ENCODE measurements around the gene CACNA1B. TPM values are rescaled to one million over a fixed set of nuclear protein-coding genes. Genes with fewer than 3 reads are reported as not detected.

Gene CACNA1B
- total RNA-seq, 4 donors from 2014 or later, result 0.04 to 0.13 (median 0.12) TPM; not detected in 1

- H3K27ac ChIP-seq, result no peak overlapping the region
- peaks cover 53% of the 10 kb centered on the region for H3K27me3 ChIP-seq
- no peaks in the 10 kb centered on the region for H3K9me3 ChIP-seq
- 71% methylated on average over 4 of the region's 7 CpGs; no CpG with 5 or more reads in 1 of the 2 donors for WGBS, 2 donors (ENCODE audit: low coverage in 1 of 2)
- no peaks in the 10 kb centered on the region for H3K4me1 ChIP-seq
- H3K4me3 ChIP-seq, result no peak overlapping the region
- TF ChIP-seq EP300 (IDR thresholded peaks at IDR 0.05), result no peak
- TF ChIP-seq POLR2AphosphoS5 (IDR thresholded peaks at IDR 0.05), result no peak
- TF ChIP-seq CTCF (IDR thresholded peaks at IDR 0.05), result no peak
- TF ChIP-seq POLR2A (IDR thresholded peaks at IDR 0.05), result no peak
- H3K36me3 ChIP-seq, result no peaks in the 10 kb centered on the region
- no peak for ATAC-seq
Observed at GRCh38 chr9:138064547-138064946, 187.0 kb downstream of the CACNA1B start.

- H3K27me3 ChIP-seq, result peaks cover 60% of the 10 kb centered on the region
Observed at GRCh38 chr9:138065287-138065686, 187.7 kb downstream of the CACNA1B start.

DNA sequence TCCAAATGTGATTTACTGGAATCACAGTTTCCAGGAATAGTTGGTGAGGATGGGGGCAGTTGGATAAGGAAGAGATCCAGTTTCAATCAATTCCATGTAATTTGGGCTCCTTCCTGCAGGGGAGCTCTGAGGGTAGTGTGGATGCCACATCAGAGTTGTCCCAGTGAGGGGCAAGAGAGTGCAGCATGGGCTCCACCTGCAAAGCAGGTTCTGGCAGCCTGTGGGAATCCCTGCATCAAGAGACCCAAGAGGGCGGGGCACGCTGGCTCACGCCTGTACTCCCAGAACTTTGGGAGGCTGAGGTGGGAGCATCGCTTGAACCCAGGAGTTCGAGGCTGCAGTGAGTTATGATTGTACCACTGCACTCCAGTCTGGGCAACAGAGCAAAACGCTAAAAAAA is 188.5 kb downstream of the CACNA1B start:
- Histone ChIP-seq H3K4me1 (no peaks in the 10 kb centered on the region), H3K27ac (no peak overlapping the region), H3K9me3 (no peaks in the 10 kb centered on the region), H3K27me3 (peaks cover 64% of the 10 kb centered on the region), H3K4me3 (no peak overlapping the region), H3K36me3 (no peaks in the 10 kb centered on the region)
- ATAC-seq, result no peak
- WGBS, 2 donors (ENCODE audit: low coverage in 1 of 2), result 58 to 70% methylated on average over 2 to 5 of the region's 6 CpGs
- TF ChIP-seq POLR2A (IDR thresholded peaks at IDR 0.05) (no peak), EP300 (IDR thresholded peaks at IDR 0.05) (no peak), POLR2AphosphoS5 (IDR thresholded peaks at IDR 0.05) (no peak), CTCF (IDR thresholded peaks at IDR 0.05) (no peak)

More at GRCh38 chr9:138065287-138065686, 187.7 kb downstream of the CACNA1B start:
- Histone ChIP-seq H3K4me3 (no peak overlapping the region), H3K4me1 (no peaks in the 10 kb centered on the region), H3K36me3 (no peaks in the 10 kb centered on the region), H3K9me3 (no peaks in the 10 kb centered on the region), H3K27ac (no peak overlapping the region)
- 74 to 100% methylated on average over 1 to 5 of the region's 9 CpGs for WGBS, 2 donors (ENCODE audit: low coverage in 1 of 2)
- no peak for ATAC-seq
- TF ChIP-seq CTCF (IDR thresholded peaks at IDR 0.05) (no peak), POLR2AphosphoS5 (IDR thresholded peaks at IDR 0.05) (no peak), EP300 (IDR thresholded peaks at IDR 0.05) (no peak), POLR2A (IDR thresholded peaks at IDR 0.05) (no peak)

DNA sequence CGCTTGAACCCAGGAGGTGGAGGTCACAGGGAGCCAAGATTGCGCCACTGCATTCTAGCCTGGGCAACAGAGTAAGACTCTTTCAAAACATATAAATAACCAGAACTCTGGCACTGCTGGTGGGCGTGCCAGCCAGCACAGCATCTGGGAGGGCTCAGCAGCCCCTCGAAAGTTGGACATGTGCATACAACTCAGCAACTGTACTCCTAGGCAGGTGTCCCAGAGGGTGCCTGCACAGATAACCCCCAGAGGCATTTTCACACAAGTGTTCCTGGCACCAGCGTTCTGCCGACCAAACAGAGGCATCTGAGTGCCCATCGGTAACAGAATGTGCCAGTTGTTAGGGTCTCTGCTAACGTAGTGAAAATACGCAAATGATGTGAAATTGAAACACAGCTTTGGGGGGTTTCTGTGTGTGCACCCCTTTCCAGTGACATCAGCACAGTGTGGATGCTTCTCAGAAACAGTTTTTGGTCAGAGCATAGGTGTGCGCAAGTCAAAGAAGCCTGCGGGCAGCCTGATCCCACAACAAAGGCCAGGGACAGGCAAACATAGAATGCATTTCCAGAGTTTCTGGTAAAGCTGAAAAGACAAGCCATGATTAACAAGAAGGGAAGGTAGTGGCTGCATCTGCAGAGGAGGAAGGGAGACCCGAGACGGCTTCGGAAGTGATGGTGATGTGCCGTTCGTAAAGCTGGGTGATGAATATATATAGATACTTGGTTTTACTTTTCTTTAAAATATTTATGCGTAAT is 190.2 kb downstream of the CACNA1B start:
- Histone ChIP-seq H3K4me1 (no peaks in the 10 kb centered on the region), H3K4me3 (no peak overlapping the region), H3K27me3 (peaks cover 80% of the 10 kb centered on the region), H3K9me3 (no peaks in the 10 kb centered on the region), H3K36me3 (no peaks in the 10 kb centered on the region), H3K27ac (no peak overlapping the region)
- no peak for ATAC-seq
- 77 to 81% methylated on average over 5 to 12 of the region's 17 CpGs for WGBS, 2 donors (ENCODE audit: low coverage in 1 of 2)
- TF ChIP-seq POLR2A (IDR thresholded peaks at IDR 0.05) (no peak), EP300 (IDR thresholded peaks at IDR 0.05) (no peak), POLR2AphosphoS5 (IDR thresholded peaks at IDR 0.05) (no peak), CTCF (IDR thresholded peaks at IDR 0.05) (no peak)

- Histone ChIP-seq H3K36me3 (no peaks in the 10 kb centered on the region), H3K4me1 (no peaks in the 10 kb centered on the region), H3K9me3 (no peaks in the 10 kb centered on the region), H3K27ac (no peak overlapping the region), H3K4me3 (no peak overlapping the region), H3K27me3 (peaks cover 80% of the 10 kb centered on the region)
- TF ChIP-seq POLR2A (IDR thresholded peaks at IDR 0.05) (no peak), POLR2AphosphoS5 (IDR thresholded peaks at IDR 0.05) (no peak)
- ATAC-seq, result no peak
- WGBS, 2 donors (ENCODE audit: low coverage in 1 of 2), result 33% methylated on average over 1 of the region's 9 CpGs; no CpG with 5 or more reads in 1 of the 2 donors
Observed at GRCh38 chr9:138068601-138069035, 191.0 kb downstream of the CACNA1B start.

Measured in gastroesophageal sphincter (tissue), 4 donors.